ENCODE results near the gene DISP3.

Gene DISP3

GRCh38 chr1:11521582-11522399, 42.8 kb downstream of the DISP3 start:
- no peaks in the 10 kb centered on the region for H3K9me3 ChIP-seq (ENCODE audit: control insufficient read depth, low read length)
- no peak overlapping the region for H2AK5ac ChIP-seq (ENCODE audit: low read length, severe bottlenecking)
- peaks cover 0 to 5% of the 10 kb centered on the region in 2 experiments for H3K27me3 ChIP-seq (ENCODE audit: control insufficient read depth in 1 of 2, insufficient read depth in 1 of 2, low read length in 2 of 2)
- WGBS = 88% methylated on average over 12 of the region's 12 CpGs
- H3K4me1 ChIP-seq (ENCODE audit: control insufficient read depth, insufficient read depth, low read depth, low read length) = no peaks in the 10 kb centered on the region
- H2BK5ac ChIP-seq (ENCODE audit: low read depth, low read length, poor library complexity, severe bottlenecking) = no peak overlapping the region
- H2BK120ac ChIP-seq (ENCODE audit: low read depth, low read length) = no peak overlapping the region
- DNase-seq = no peak
- no peak overlapping the region for H2AFZ ChIP-seq (ENCODE audit: low read depth, low read length)
- H3K9ac ChIP-seq (ENCODE audit: low read length) = no peak overlapping the region
- H3K27ac ChIP-seq (ENCODE audit: low read length, poor library complexity, severe bottlenecking) = no peak overlapping the region
- H2BK15ac ChIP-seq (ENCODE audit: low read depth, poor library complexity, severe bottlenecking) = no peak overlapping the region
- H3K18ac ChIP-seq (ENCODE audit: low read depth in 1 of 2, low read length in 2 of 2) = no peak overlapping the region
- no peak overlapping the region for H3K4me3 ChIP-seq (ENCODE audit: insufficient read depth in 1 of 2, low read depth in 1 of 2, low read length in 2 of 2)
- H3K23ac ChIP-seq (ENCODE audit: low read length in 2 of 2) = no peak overlapping the region
- no peak overlapping the region for H4K91ac ChIP-seq (ENCODE audit: low read length)
- no peak overlapping the region for H2BK12ac ChIP-seq (ENCODE audit: low read length in 2 of 2)
- H3K14ac ChIP-seq (ENCODE audit: low read length in 2 of 2) = no peak overlapping the region
- H4K8ac ChIP-seq (ENCODE audit: low read length) = no peak overlapping the region
- H3K4me2 ChIP-seq (ENCODE audit: low read length, poor library complexity, severe bottlenecking) = no peak overlapping the region
- no peaks in the 10 kb centered on the region for H3K79me1 ChIP-seq (replicated peaks; ENCODE audit: low read length, poor library complexity, severe bottlenecking)
- H3K4ac ChIP-seq (ENCODE audit: low read depth in 1 of 2, low read length in 2 of 2) = no peak overlapping the region
- H3K36me3 ChIP-seq (ENCODE audit: control insufficient read depth in 1 of 2, insufficient read depth in 2 of 2, low read depth in 1 of 2, low read length in 2 of 2) = no peaks in the 10 kb centered on the region

DNA sequence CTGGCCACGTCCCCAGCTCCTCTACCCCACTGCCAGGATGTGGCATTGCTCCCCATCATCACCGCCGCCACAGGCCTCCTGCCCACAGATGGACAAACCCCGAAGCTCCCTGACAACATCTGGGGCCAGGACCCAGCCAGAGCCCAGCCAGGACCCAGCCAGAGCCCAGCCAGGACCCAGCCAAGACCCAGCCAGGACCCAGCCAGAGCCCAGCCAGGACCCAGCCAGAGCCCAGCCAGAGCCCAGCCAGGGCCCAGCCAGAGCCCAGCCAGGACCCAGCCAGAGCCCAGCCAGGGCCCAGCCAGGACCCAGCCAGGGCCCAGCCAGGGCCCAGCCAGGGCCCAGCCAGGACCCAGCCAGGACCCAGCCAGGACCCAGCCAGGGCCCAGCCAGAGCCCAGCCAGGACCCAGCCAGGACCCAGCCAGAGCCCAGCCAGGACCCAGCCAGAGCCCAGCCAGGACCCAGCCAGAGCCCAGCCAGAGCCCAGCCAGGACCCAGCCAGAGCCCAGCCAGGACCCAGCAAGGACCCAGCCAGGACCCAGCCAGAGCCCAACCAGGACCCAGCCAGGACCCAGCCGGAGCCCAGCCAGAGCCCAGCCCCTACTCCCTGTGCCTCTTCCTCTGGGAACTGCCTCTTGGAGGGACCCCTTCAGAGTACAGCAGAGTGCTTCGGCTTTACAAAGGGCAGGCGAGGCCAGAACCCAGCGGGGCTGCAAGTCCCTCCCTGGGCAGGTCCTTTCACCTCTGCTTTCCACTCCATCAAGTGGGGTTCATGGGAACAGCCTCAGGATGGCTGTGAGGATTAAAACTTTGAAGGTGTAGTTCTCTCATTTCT, 43.7 kb downstream of the DISP3 start:
- DNase-seq = no peak
- Histone ChIP-seq H3K27me3 (ENCODE audit: control insufficient read depth in 1 of 2, insufficient read depth in 1 of 2, low read length in 2 of 2) (no peaks in the 10 kb centered on the region), H3K79me1 (replicated peaks; ENCODE audit: low read length, poor library complexity, severe bottlenecking) (no peaks in the 10 kb centered on the region), H2BK12ac (ENCODE audit: low read length in 2 of 2) (no peak overlapping the region), H2BK120ac (ENCODE audit: low read depth, low read length) (no peak overlapping the region), H4K91ac (ENCODE audit: low read length) (no peak overlapping the region), H3K14ac (ENCODE audit: low read length in 2 of 2) (no peak overlapping the region), H3K27ac (ENCODE audit: low read length, poor library complexity, severe bottlenecking) (no peak overlapping the region), H2AK5ac (ENCODE audit: low read length, severe bottlenecking) (no peak overlapping the region), H3K4me1 (ENCODE audit: control insufficient read depth, insufficient read depth, low read depth, low read length) (no peaks in the 10 kb centered on the region), H4K8ac (ENCODE audit: low read length) (no peak overlapping the region), H3K36me3 (ENCODE audit: control insufficient read depth in 1 of 2, insufficient read depth in 2 of 2, low read depth in 1 of 2, low read length in 2 of 2) (no peaks in the 10 kb centered on the region), H2BK15ac (ENCODE audit: low read depth, poor library complexity, severe bottlenecking) (no peak overlapping the region), H2AFZ (ENCODE audit: low read depth, low read length) (no peak overlapping the region), H3K9me3 (ENCODE audit: control insufficient read depth, low read length) (no peaks in the 10 kb centered on the region), H3K18ac (ENCODE audit: low read depth in 1 of 2, low read length in 2 of 2) (no peak overlapping the region), H3K4me2 (ENCODE audit: low read length, poor library complexity, severe bottlenecking) (no peak overlapping the region), H3K4me3 (ENCODE audit: insufficient read depth in 1 of 2, low read depth in 1 of 2, low read length in 2 of 2) (no peak overlapping the region), H3K23ac (ENCODE audit: low read length in 2 of 2) (no peak overlapping the region), H3K9ac (ENCODE audit: low read length) (no peak overlapping the region), H2BK5ac (ENCODE audit: low read depth, low read length, poor library complexity, severe bottlenecking) (no peak overlapping the region), H3K4ac (ENCODE audit: low read depth in 1 of 2, low read length in 2 of 2) (no peak overlapping the region)
- WGBS = 53% methylated on average over 4 of the region's 8 CpGs

DNA sequence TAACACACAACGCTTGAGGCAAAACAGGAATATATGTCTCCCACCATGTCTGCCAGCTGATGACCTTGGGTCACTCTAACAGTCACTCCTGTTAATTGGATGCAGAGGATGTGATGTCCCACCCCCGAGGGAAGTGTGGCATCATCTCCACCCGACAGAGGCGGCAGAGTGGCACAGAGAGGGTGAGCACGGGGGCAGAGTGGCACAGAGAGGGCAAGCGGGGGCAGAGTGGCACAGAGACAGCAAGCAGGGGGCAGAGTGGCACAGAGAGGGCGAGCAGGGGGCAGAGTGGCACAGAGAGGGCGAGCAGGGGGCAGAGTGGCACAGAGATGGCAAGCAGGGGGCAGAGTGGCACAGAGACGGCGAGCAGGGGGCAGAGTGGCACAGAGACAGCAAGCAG, 44.3 kb downstream of the DISP3 start:
- 71% methylated on average over 10 of the region's 10 CpGs for WGBS
- H3K9me3 ChIP-seq (ENCODE audit: control insufficient read depth, low read length) = no peaks in the 10 kb centered on the region
- no peak overlapping the region for H4K91ac ChIP-seq (ENCODE audit: low read length)
- H3K14ac ChIP-seq (ENCODE audit: low read length in 2 of 2) = no peak overlapping the region
- H3K4ac ChIP-seq (ENCODE audit: low read depth in 1 of 2, low read length in 2 of 2) = no peak overlapping the region
- no peak overlapping the region for H3K27ac ChIP-seq (ENCODE audit: low read length, poor library complexity, severe bottlenecking)
- H2AFZ ChIP-seq (ENCODE audit: low read depth, low read length) = no peak overlapping the region
- H3K4me1 ChIP-seq (ENCODE audit: control insufficient read depth, insufficient read depth, low read depth, low read length) = no peaks in the 10 kb centered on the region
- H2BK15ac ChIP-seq (ENCODE audit: low read depth, poor library complexity, severe bottlenecking) = no peak overlapping the region
- no peak overlapping the region for H3K4me3 ChIP-seq (ENCODE audit: insufficient read depth in 1 of 2, low read depth in 1 of 2, low read length in 2 of 2)
- no peak overlapping the region for H2BK120ac ChIP-seq (ENCODE audit: low read depth, low read length)
- no peak overlapping the region for H2BK12ac ChIP-seq (ENCODE audit: low read length in 2 of 2)
- no peak overlapping the region for H4K8ac ChIP-seq (ENCODE audit: low read length)
- no peak overlapping the region for H2BK5ac ChIP-seq (ENCODE audit: low read depth, low read length, poor library complexity, severe bottlenecking)
- H2AK5ac ChIP-seq (ENCODE audit: low read length, severe bottlenecking) = no peak overlapping the region
- H3K9ac ChIP-seq (ENCODE audit: low read length) = no peak overlapping the region
- H3K23ac ChIP-seq (ENCODE audit: low read length in 2 of 2) = no peak overlapping the region
- no peak overlapping the region for H3K18ac ChIP-seq (ENCODE audit: low read depth in 1 of 2, low read length in 2 of 2)
- DNase-seq = no peak
- H3K79me1 ChIP-seq (replicated peaks; ENCODE audit: low read length, poor library complexity, severe bottlenecking) = no peaks in the 10 kb centered on the region
- H3K36me3 ChIP-seq (ENCODE audit: control insufficient read depth in 1 of 2, insufficient read depth in 2 of 2, low read depth in 1 of 2, low read length in 2 of 2) = no peaks in the 10 kb centered on the region
- peaks cover 0 to 3% of the 10 kb centered on the region in 2 experiments for H3K27me3 ChIP-seq (ENCODE audit: control insufficient read depth in 1 of 2, insufficient read depth in 1 of 2, low read length in 2 of 2)
- no peak overlapping the region for H3K4me2 ChIP-seq (ENCODE audit: low read length, poor library complexity, severe bottlenecking)

- no peak overlapping the region for H2BK5ac ChIP-seq (ENCODE audit: low read depth, low read length, poor library complexity, severe bottlenecking)
- H2BK12ac ChIP-seq (ENCODE audit: low read length in 2 of 2) = no peak overlapping the region
- no peak overlapping the region for H4K8ac ChIP-seq (ENCODE audit: low read length)
- no peak overlapping the region for H3K9ac ChIP-seq (ENCODE audit: low read length)
- WGBS = 74% methylated on average over 9 of the region's 9 CpGs
- H4K91ac ChIP-seq (ENCODE audit: low read length) = no peak overlapping the region
- no peaks in the 10 kb centered on the region for H3K36me3 ChIP-seq (ENCODE audit: control insufficient read depth in 1 of 2, insufficient read depth in 2 of 2, low read depth in 1 of 2, low read length in 2 of 2)
- H3K27ac ChIP-seq (ENCODE audit: low read length, poor library complexity, severe bottlenecking) = no peak overlapping the region
- H2BK120ac ChIP-seq (ENCODE audit: low read depth, low read length) = no peak overlapping the region
- peaks cover 0 to 4% of the 10 kb centered on the region in 2 experiments for H3K27me3 ChIP-seq (ENCODE audit: control insufficient read depth in 1 of 2, insufficient read depth in 1 of 2, low read length in 2 of 2)
- no peak overlapping the region for H2BK15ac ChIP-seq (ENCODE audit: low read depth, poor library complexity, severe bottlenecking)
- H2AFZ ChIP-seq (ENCODE audit: low read depth, low read length) = no peak overlapping the region
- H3K9me3 ChIP-seq (ENCODE audit: control insufficient read depth, low read length) = no peaks in the 10 kb centered on the region
- no peak for DNase-seq
- no peak overlapping the region for H3K4ac ChIP-seq (ENCODE audit: low read depth in 1 of 2, low read length in 2 of 2)
- H3K18ac ChIP-seq (ENCODE audit: low read depth in 1 of 2, low read length in 2 of 2) = no peak overlapping the region
- no peak overlapping the region for H3K4me2 ChIP-seq (ENCODE audit: low read length, poor library complexity, severe bottlenecking)
- H2AK5ac ChIP-seq (ENCODE audit: low read length, severe bottlenecking) = no peak overlapping the region
- no peak overlapping the region for H3K23ac ChIP-seq (ENCODE audit: low read length in 2 of 2)
- no peaks in the 10 kb centered on the region for H3K4me1 ChIP-seq (ENCODE audit: control insufficient read depth, insufficient read depth, low read depth, low read length)
- no peak overlapping the region for H3K4me3 ChIP-seq (ENCODE audit: insufficient read depth in 1 of 2, low read depth in 1 of 2, low read length in 2 of 2)
- no peaks in the 10 kb centered on the region for H3K79me1 ChIP-seq (replicated peaks; ENCODE audit: low read length, poor library complexity, severe bottlenecking)
- H3K14ac ChIP-seq (ENCODE audit: low read length in 2 of 2) = no peak overlapping the region
Measured at GRCh38 chr1:11523746-11524464, 45.0 kb downstream of the DISP3 start.

Measured in mesenchymal stem cell (in vitro differentiated cells and primary cell).